SK-N-MC (cell line): ENCODE data around the gene PDIK1L.

ENCODE experiments used
- DNase-seq: peaks from one replicate; pipeline ENCODE4 v3.0.0-alpha.2; 2011; ENCODE audit warnings: low read depth, low spot score
- H3K27ac ChIP-seq: fragments of 200-600 bp; sonication (generic); 2 replicates; pipeline ENCODE4 v1.5.1; 2016; ENCODE audit warnings: mixed run types
- H3K36me3 ChIP-seq: fragments of 200-600 bp; sonication (generic); 2 replicates; pipeline ENCODE4 v1.6.1; 2017; ENCODE audit warnings: antibody characterized with exemption, low read length, mixed read lengths; ENCODE audit not compliant: insufficient read depth
- H3K4me3 ChIP-seq: fragments of 200-600 bp; sonication (generic); 2 replicates; pipeline ENCODE4 v1.5.1; 2016
- H3K9ac ChIP-seq: fragments of 200-600 bp; sonication (generic); 2 replicates; pipeline ENCODE4 v1.8.0; 2017; ENCODE audit warnings: mixed run types, mixed read lengths; ENCODE audit not compliant: insufficient read length
- H3K9me3 ChIP-seq: fragments of 200-600 bp; sonication (generic); 2 replicates; pipeline ENCODE4 v1.6.1; 2017; ENCODE audit warnings: low read depth, mild to moderate bottlenecking, antibody characterized with exemption, low read length, moderate library complexity, mixed read lengths
- EZH2 ChIP-seq: fragments of 200-600 bp; sonication (generic); IDR thresholded peaks from one replicate; pipeline ENCODE4 v1.6.1; 2017; ENCODE audit warnings: antibody characterized with exemption
- FOXP2 ChIP-seq: optimal IDR thresholded peaks from 2 replicates; pipeline ENCODE3; 2011; ENCODE audit warnings: mild to moderate bottlenecking, moderate library complexity; ENCODE audit not compliant: insufficient read depth; ENCODE audit errors: extremely low read length, control extremely low read depth
- POLR2AphosphoS5 ChIP-seq: IDR thresholded peaks from 2 replicates; pipeline ENCODE4 v1.6.1; 2012; ENCODE audit warnings: mild to moderate bottlenecking, low read depth, low read length, borderline replicate concordance

The PDIK1L gene

GRCh38 chr1:26124418-26125331, 13.1 kb downstream of the PDIK1L start:
- no peak overlapping the region for H3K27ac ChIP-seq
- peaks cover 7% of the 10 kb centered on the region; the same call in 1 of the 2 replicates for H3K36me3 ChIP-seq
- no peak overlapping the region for H3K4me3 ChIP-seq
- no peak overlapping the region for H3K9ac ChIP-seq
- no peaks in the 10 kb centered on the region for H3K9me3 ChIP-seq
- TF ChIP-seq FOXP2 (no peak), POLR2AphosphoS5 (no peak), EZH2 (no peak)
- DNase-seq, result no peak

GRCh38 chr1:26125382-26125781, 13.8 kb downstream of the PDIK1L start:
- Histone ChIP-seq H3K9me3 (no peaks in the 10 kb centered on the region), H3K4me3 (no peak overlapping the region), H3K27ac (no peak overlapping the region), H3K36me3 (peaks cover 7% of the 10 kb centered on the region; the same call in 1 of the 2 replicates), H3K9ac (no peak overlapping the region)
- no peak for DNase-seq
- no peak for TF ChIP-seq FOXP2
- no peak for TF ChIP-seq EZH2
- no peak for TF ChIP-seq POLR2AphosphoS5

GRCh38 chr1:26125946-26126320, 14.3 kb downstream of the PDIK1L start:
- peaks cover 7% of the 10 kb centered on the region; the same call in 1 of the 2 replicates for H3K36me3 ChIP-seq

GRCh38 chr1:26126321-26127084, 14.9 kb downstream of the PDIK1L start:
- H3K9ac ChIP-seq, result peak overlapping the region; percentile 16
- no peaks in the 10 kb centered on the region for H3K9me3 ChIP-seq
- H3K27ac ChIP-seq, result peak overlapping the region; percentile 19; the same call in 1 of the 2 replicates
- H3K4me3 ChIP-seq, result 0 out of 2 replicates have a peak overlapping the region, but pooled peaks have one; percentile 1
- peaks cover 7% of the 10 kb centered on the region; the same call in 1 of the 2 replicates for H3K36me3 ChIP-seq
- peak; percentile 45 for DNase-seq
- TF ChIP-seq EZH2 (no peak), FOXP2 (no peak), POLR2AphosphoS5 (no peak)

More at GRCh38 chr1:26125946-26126320, 14.3 kb downstream of the PDIK1L start:
- Histone ChIP-seq H3K9me3 (no peaks in the 10 kb centered on the region), H3K9ac (peak overlapping the region; percentile 16), H3K4me3 (no peak overlapping the region), H3K27ac (peak overlapping the region; percentile 19; the same call in 1 of the 2 replicates)
- no peak for DNase-seq
- TF ChIP-seq EZH2, result no peak
- no peak for TF ChIP-seq FOXP2
- no peak for TF ChIP-seq POLR2AphosphoS5

GRCh38 chr1:26127235-26128163, 15.9 kb downstream of the PDIK1L start:
- Histone ChIP-seq H3K4me3 (no peak overlapping the region), H3K9ac (no peak overlapping the region), H3K9me3 (no peaks in the 10 kb centered on the region), H3K27ac (no peak overlapping the region), H3K36me3 (peaks cover 7% of the 10 kb centered on the region; the same call in 1 of the 2 replicates)
- no peak for DNase-seq
- TF ChIP-seq EZH2 (no peak), FOXP2 (no peak), POLR2AphosphoS5 (no peak)

GRCh38 chr1:26129778-26130177, 18.2 kb downstream of the PDIK1L start:
- Histone ChIP-seq H3K27ac (no peak overlapping the region), H3K4me3 (no peak overlapping the region), H3K9ac (no peak overlapping the region), H3K9me3 (no peaks in the 10 kb centered on the region), H3K36me3 (no peaks in the 10 kb centered on the region)
- DNase-seq, result no peak
- TF ChIP-seq POLR2AphosphoS5 (no peak), EZH2 (no peak), FOXP2 (no peak)

GRCh38 chr1:26130695-26131094, 19.1 kb downstream of the PDIK1L start:
- TF ChIP-seq FOXP2, result no peak
- no peak for TF ChIP-seq POLR2AphosphoS5
- TF ChIP-seq EZH2, result no peak
- no peak overlapping the region for H3K9ac ChIP-seq
- no peaks in the 10 kb centered on the region for H3K36me3 ChIP-seq
- H3K27ac ChIP-seq, result no peak overlapping the region
- no peaks in the 10 kb centered on the region for H3K9me3 ChIP-seq
- no peak overlapping the region for H3K4me3 ChIP-seq
- DNase-seq, result no peak
